ENCODE measurements around the gene PCARE.

Gene PCARE

DNA sequence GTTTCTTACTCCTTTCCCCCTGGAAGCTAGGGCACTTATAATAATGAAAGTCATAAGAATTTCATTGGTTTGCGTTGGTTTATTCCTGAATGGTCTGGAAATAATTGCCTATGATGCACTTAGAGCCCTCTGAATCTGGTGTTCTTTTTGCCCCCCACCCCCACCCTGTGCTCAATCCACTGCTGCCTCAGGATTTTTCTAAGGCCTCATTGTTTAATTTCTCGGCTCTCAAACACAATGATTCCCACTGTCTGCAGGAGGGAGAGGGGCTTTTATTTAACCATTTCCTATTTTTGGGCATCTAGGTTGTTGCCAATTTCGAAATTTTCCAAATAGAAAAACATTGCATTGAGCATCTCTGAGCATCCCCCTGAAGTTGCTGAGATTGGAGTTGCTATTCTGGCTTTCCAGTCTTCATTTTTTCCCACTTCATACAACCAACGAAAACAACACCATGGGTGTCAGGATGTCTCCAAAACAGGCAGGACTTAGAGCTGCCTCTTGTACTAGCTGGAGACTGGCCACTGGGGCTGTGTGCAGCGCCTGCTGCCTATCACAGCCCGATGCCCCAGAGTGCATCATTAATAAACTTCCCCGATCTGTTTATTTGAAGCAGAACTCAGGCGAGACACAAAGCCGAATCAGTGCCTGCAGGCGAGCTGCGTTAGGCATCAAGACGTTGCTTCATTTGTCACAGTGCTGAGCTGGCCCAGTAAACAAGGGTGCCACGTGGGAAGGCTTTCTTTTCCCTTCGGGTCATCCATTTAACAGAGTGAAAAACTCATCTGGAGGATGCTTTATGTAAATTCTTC lies 1.8 kb upstream of the PCARE start:
- no peak for TF ChIP-seq POLR2A (IDR thresholded peaks at IDR 0.05; ENCODE audit: low read length)
- TF ChIP-seq GATA1 (IDR thresholded peaks at IDR 0.05; ENCODE audit: low read depth, low read length), result no peak
- no peak for DNase-seq

DNA sequence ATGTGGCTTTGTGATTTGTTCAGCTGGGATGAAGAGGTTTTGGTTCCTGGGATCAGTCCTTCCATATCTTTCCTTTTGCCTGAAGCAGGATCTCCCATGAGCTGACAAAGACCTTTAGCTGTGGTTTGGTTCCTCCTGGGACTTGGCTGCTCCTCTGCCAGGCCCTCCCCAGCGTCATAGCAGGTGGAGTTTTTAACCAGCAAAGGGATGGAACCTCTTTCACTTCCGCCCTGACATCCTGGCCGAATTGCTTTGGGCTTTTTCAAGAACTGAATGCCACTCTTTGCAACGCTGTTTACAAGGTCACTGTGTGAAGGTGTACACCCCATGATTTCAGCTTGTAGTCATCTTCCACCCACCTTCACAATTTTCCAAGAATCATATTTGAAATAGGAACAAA lies 390 bp downstream of the PCARE start:
- no peak for TF ChIP-seq POLR2A (IDR thresholded peaks at IDR 0.05; ENCODE audit: low read length)
- no peak for TF ChIP-seq GATA1 (IDR thresholded peaks at IDR 0.05; ENCODE audit: low read depth, low read length)
- no peak for DNase-seq

DNA sequence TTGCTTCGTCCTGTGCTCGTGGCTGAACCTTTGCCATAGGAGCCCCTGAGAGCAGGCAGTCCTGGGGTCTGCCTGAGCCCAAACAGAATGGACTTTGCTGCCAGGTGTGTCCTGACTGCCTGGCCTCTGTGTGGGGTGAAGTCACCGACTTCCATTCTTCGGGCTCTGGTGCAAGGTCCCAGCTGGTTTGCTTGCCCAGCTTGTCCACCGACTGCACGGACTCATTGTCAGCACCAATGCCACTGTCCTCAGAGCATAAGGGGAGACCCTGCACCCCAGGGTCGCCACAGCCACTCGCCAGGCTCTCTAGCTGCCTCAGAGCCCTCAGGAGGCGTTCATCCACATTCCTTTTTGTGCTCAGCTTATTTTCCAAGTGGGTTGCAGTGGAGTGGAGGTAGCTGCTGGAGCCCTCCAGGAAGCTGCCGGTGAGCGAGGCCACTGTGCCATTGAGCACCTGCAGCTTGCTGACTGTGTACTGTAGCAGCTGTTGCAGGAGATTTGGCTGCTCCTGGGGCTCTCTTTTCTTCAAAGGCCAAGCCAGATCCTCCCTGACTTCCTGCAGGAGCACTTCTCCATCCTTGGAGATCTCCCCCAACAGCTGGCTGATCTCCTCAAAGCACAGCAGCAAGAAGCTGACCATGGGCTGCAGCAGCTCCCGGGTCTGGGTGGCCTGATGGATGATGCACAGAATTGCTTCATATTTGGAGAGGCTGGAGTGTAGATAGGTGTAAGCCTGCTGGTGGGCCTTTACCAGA lies 1.2 kb downstream of the PCARE start:
- DNase-seq, result no peak
- TF ChIP-seq GATA1 (IDR thresholded peaks at IDR 0.05; ENCODE audit: low read depth, low read length) (no peak), POLR2A (IDR thresholded peaks at IDR 0.05; ENCODE audit: low read length) (no peak)

DNA sequence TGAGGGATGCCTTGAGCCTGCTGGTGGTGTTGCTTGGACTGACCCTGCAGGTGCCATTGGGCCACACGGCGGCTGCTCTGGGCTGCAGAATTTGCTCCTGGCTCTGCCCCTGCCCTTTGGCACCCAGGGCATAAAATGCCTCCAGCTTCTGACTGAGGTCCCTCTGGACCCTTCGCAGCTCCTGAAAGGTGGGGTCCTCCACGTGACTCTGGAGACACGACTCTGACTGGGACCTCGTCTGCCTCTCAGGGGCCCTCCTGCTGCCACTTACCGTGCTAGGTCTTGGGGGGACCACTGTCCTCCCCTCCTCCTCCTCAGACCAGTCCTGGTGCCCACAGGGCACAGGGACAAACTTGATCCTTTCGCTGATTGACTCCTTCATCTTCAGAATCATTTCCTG lies 2.1 kb downstream of the PCARE start:
- DNase-seq, result no peak
- no peak for TF ChIP-seq POLR2A (IDR thresholded peaks at IDR 0.05; ENCODE audit: low read length)
- no peak for TF ChIP-seq GATA1 (IDR thresholded peaks at IDR 0.05; ENCODE audit: low read depth, low read length)

DNA sequence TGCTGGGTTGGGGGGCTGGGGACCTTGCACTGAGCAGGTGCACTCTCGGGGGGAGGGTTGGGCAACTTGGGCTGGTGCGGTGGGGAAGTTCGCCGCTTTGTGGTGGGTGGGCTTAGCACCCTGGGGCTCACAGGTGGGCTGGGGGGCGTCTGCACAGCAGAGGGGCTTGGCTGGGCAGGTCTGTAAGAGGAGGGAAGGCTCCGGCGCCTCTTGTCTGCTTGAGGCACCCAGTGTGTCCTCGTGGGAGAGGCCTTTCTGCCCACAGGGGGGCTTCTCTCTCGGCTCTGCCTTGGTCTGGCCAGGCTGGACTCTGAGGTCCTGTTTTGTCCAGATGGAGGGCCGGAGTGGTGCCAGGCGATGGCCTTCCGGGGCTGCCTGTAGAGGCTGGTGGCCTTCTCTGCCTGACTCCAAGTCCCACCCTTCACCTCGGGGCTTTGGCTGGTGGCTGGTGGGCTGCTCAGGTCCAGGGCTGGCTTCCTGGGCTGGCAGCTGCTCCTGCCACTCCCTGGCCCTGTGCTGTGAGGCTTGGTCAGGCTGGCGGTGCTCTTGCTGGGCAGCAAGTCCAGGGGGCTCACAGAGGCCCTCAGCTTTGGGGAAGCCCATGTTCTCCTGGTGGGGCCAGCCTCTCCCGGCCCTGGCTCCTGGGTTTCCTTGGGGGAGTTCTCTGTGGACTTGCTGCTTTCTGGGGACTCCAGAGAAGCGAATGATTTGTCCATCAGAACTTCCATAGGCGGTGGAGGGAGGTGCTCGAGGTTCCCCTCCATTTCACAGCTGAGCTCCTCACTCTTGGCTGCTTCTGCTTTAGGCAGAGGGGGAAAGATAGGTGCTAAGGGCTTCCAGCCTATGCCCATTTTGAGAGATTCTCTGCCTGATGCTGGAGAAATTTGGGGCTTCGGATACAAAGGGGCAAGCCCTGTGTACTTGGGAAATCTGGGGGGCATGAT lies 3.0 kb downstream of the PCARE start:
- TF ChIP-seq POLR2A (IDR thresholded peaks at IDR 0.05; ENCODE audit: low read length) (no peak), GATA1 (IDR thresholded peaks at IDR 0.05; ENCODE audit: low read depth, low read length) (no peak)
- no peak for DNase-seq

DNA sequence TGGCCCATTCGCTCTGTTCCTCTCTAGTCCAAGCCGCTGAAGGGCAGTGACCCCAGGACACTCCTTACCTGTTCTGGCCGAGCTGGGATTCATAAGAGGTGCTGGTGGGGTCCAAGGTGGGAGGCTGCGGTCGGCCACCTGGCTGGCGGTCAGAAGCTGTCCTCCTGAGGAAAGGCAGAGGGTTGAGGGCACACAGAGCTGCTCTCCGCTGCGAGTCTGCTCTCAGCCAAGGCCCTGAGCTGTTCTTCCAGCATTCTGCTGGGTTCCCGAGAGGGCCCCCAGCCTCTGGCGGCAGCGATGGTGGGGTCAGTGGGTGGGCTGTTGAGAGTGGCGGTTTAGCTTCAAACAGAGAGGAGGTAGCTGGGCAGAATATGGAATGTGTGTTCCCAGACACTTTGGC lies 3.8 kb downstream of the PCARE start:
- no peak for DNase-seq
- no peak for TF ChIP-seq GATA1 (IDR thresholded peaks at IDR 0.05; ENCODE audit: low read depth, low read length)

DNA sequence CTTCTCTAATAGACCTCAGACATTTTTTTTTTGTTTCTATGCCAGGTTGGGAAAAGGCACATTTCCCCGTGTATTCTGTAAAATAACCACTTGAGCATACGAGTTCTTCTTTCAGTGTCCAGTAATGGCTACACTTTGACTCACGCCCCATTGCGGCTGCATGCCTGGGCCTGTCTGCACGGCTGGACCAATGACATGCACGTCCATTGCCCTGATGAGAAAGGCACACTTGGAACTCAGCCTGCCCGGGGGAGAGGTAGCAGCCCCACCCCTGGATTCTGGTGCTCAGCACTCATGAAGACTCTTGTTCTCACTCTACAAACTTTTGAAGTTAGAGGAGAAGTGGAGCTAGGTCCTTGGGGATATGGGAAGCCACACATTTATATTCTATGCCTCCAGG lies 5.8 kb downstream of the PCARE start:
- no peak for DNase-seq
- TF ChIP-seq GATA1 (IDR thresholded peaks at IDR 0.05; ENCODE audit: low read depth, low read length) (no peak), POLR2A (IDR thresholded peaks at IDR 0.05; ENCODE audit: low read length) (no peak)

DNA sequence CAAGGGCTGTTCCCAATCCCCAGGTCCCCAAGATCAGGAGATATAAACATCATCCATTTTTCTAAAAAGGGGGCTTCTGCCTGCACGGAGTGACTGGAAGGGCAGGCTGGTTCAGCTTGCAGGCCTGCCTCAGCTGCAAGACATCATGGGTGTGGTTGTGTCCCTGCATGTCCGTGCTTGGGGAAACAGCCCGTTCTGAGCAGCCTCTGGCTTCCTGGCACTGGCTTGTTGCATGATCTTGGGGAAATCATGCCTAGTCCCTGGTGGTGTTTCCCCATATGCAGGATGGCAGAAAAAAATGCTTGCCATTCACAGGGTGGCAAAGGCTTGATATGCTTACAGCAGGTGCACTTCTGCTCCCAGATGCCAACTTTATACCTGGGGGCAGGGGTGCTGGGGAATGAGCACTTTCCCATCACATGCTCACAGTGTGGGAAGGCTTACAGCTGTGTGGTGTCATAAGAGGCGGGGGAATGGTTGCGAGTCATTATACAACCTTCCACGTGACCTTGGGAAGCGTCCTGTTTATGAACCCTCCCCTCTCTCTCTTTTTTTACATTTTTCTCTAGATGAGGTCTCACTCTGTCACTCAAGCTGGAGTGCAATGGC lies 7.2 kb downstream of the PCARE start:
- no peak for DNase-seq

DNA sequence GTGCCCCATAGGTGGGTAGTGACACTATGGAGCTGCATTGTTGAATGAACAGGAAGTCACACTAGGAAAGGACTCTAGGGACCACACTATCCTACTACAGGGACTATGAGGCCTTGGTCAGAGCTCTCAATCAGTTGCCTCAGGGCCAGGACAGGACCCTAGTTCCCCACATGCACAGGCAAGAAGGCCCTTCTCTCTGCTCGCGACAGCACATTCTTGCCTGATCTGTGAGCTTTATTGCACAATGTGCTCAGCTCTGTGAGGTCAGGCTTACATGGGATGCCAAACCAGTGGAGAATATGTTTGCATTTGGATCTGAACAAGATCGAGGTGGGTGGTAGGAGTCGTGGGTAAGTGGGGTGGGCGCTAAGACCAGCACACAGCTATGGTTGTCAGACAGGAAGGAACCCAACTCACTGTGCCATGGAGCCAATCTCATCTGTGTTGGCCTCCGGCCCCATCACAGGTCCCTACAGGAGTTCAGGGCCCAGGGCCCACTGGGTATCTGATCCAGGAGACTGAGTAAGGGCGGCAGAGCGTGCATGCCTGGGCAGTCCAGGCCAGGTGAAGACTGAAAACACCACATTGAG lies 8.0 kb downstream of the PCARE start:
- TF ChIP-seq GATA1 (IDR thresholded peaks at IDR 0.05; ENCODE audit: low read depth, low read length), result no peak
- no peak for TF ChIP-seq POLR2A (IDR thresholded peaks at IDR 0.05; ENCODE audit: low read length)
- DNase-seq, result no peak

More for the DNA sequence above, 7.2 kb downstream of the PCARE start:
- TF ChIP-seq GATA1 (IDR thresholded peaks at IDR 0.05; ENCODE audit: low read depth, low read length) (no peak), POLR2A (IDR thresholded peaks at IDR 0.05; ENCODE audit: low read length) (no peak)

DNA sequence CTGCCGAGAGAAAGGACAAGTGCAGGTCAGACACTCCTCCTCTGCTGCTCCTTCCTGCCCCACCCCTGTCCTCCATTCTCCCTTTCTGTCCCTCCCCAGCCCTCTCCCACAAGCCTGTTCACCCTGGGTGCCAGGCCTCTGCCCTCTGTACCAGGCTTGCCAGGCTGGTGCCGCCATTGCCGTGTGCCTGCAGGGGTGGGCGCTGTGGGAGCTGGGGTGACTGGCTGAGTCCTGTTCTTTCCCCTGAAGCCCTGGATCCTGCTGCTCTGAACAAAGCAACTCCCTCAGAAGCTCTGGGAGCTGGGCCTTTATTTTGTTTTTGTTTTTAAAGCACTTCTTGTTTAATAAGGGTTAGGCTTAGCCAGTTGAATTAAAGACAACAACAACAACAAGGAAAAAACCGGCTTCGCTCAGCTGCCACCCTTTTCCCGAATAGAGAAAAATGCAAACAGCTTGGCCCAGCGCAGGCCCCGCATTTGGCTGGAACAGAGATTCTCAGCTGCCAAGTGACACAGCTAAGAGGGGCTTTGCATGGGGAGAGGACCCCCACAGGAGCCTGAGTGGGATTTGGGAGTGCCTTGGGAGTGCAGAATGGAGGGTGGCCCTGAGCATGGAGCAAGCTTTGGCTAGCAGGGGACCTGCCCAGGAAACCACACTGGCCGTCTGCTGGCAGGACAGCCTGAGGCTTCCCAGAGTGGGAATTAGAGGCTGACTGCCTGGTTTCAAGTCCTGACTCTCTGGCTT lies 9.1 kb downstream of the PCARE start:
- TF ChIP-seq GATA1 (IDR thresholded peaks at IDR 0.05; ENCODE audit: low read depth, low read length) (no peak), POLR2A (IDR thresholded peaks at IDR 0.05; ENCODE audit: low read length) (no peak)
- no peak for DNase-seq

DNA sequence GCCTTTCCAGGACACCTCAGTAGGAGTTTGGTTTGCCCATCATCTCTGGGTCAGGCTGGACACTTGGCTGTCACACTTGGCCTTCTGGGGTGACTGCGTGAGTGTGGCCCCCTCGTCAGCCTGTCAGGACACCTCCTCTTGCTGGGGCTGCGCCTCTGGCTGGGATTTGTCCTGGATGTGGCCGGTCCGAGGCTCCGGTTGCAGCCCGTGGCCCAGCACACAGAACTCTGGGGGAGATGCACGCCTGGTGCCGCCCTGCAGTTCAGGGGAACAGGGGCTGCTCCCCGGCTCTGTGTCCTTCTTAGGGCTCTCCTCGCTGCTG lies 9.6 kb downstream of the PCARE start:
- TF ChIP-seq POLR2A (IDR thresholded peaks at IDR 0.05; ENCODE audit: low read length) (no peak), GATA1 (IDR thresholded peaks at IDR 0.05; ENCODE audit: low read depth, low read length) (no peak)
- DNase-seq, result no peak

DNA sequence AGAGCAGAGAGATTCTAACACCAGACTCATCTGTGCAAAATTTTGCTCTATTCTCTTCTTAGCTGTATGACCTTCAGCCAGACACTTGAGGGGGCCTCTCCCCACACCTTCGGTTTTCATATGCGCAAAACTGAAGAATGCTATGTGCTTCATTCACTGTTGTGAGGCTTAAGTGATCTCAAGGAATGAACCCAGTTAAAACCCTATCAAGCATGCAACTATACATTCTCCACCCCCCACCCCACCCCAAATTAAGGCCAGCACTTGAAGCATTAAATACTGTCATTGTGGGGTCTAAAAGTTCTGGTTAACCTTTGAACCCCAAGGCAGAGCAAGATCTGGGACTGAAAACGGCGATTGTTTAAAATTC lies 10.0 kb downstream of the PCARE start:
- no peak for DNase-seq
- TF ChIP-seq POLR2A (IDR thresholded peaks at IDR 0.05; ENCODE audit: low read length) (no peak), GATA1 (IDR thresholded peaks at IDR 0.05; ENCODE audit: low read depth, low read length) (no peak)

Data from erythroblast (primary cell).